IPS DF 19.7 (cell line): Measurements from ENCODE around the gene SERTM2.
"Not testable (repeated sequence)": the region's sequence is repeated elsewhere in the genome, so short reads cannot be mapped to it uniquely, and the experiment has no call there.

Source experiments
- DNase-seq: peaks from one replicate; pipeline ENCODE4 v3.0.0-alpha.2; 2013; ENCODE audit warnings: low read depth, low spot score

The SERTM2 gene

GRCh38 chrX:111511477-111511876, at the start of gene SERTM2:
SERTM2 (plus strand) TSS chrX:111511645; CDS start chrX:111518858, 7,213 bp downstream.
- DNase-seq = peak; percentile 3

- DNase-seq = no peak
Measured at GRCh38 chrX:111465669-111466068, 45.8 kb upstream of the SERTM2 start.

GRCh38 chrX:111467896-111468295, 43.5 kb upstream of the SERTM2 start:
- DNase-seq = no peak

- DNase-seq = no peak
Measured at GRCh38 chrX:111470681-111471403, 40.6 kb upstream of the SERTM2 start.

GRCh38 chrX:111481896-111482295, 29.5 kb upstream of the SERTM2 start:
- DNase-seq = no peak

GRCh38 chrX:111483135-111483534, 28.3 kb upstream of the SERTM2 start:
- DNase-seq = no peak

- no peak for DNase-seq
Measured at GRCh38 chrX:111483881-111484280, 27.6 kb upstream of the SERTM2 start.

- no peak for DNase-seq
Measured at GRCh38 chrX:111490688-111491087, 20.8 kb upstream of the SERTM2 start.

GRCh38 chrX:111492085-111492484, 19.4 kb upstream of the SERTM2 start:
- no peak for DNase-seq

GRCh38 chrX:111498538-111499103, 12.8 kb upstream of the SERTM2 start:
- DNase-seq = no peak

GRCh38 chrX:111503485-111503993, 7.9 kb upstream of the SERTM2 start:
- no peak for DNase-seq

- DNase-seq = no peak
Measured at GRCh38 chrX:111504941-111505340, 6.5 kb upstream of the SERTM2 start.

- no peak for DNase-seq
Measured at GRCh38 chrX:111505783-111506182, 5.7 kb upstream of the SERTM2 start.

GRCh38 chrX:111506826-111507225, 4.6 kb upstream of the SERTM2 start:
- DNase-seq = no peak

GRCh38 chrX:111507933-111508332, 3.5 kb upstream of the SERTM2 start:
- no peak for DNase-seq

- no peak for DNase-seq
Measured at GRCh38 chrX:111515298-111515697, 3.9 kb downstream of the SERTM2 start.

- no peak for DNase-seq
Measured at GRCh38 chrX:111518667-111519066, 7.2 kb downstream of the SERTM2 start.

- no peak for DNase-seq
Measured at GRCh38 chrX:111519215-111519614, 7.8 kb downstream of the SERTM2 start.

GRCh38 chrX:111520506-111520905, 9.1 kb downstream of the SERTM2 start:
- no peak for DNase-seq

- no peak for DNase-seq
Measured at GRCh38 chrX:111521169-111521568, 9.7 kb downstream of the SERTM2 start.

GRCh38 chrX:111543212-111543741, 31.8 kb downstream of the SERTM2 start:
- peak; percentile 82 for DNase-seq

- DNase-seq = not testable (repeated sequence)
Measured at GRCh38 chrX:111549235-111549634, 37.8 kb downstream of the SERTM2 start.

GRCh38 chrX:111555406-111555958, 44.0 kb downstream of the SERTM2 start:
- DNase-seq = no peak
